Common myeloid progenitor, CD34-positive (primary cell): ENCODE measurements around the gene HEATR3.
A peak's percentile ranks its signal among the peaks of the same experiment; 100 is the strongest.

ENCODE experiments used
- CTCF ChIA-PET: fragments of 350-600 bp; sonication (Branson Sonifier 250); formaldehyde crosslinking; loops from one replicate; lab custom pipeline; 2021; ENCODE audit warnings: antibody characterized with exemption; lab: Charles Lee
- POLR2A ChIA-PET: fragments of 350-600 bp; sonication (Branson Sonifier 250); formaldehyde crosslinking; loops from one replicate; lab custom pipeline; 2021; ENCODE audit warnings: antibody characterized with exemption; lab: Charles Lee
- DNase-seq, 3 donors: peaks; one replicate each; pipeline versions ENCODE4 v3.0.0 to v3.0.0-alpha.2; 2013
- H3K27ac ChIP-seq, 2 experiments: 1 replicate in 1 of 2; 2 replicates in 1 of 2; pipeline ENCODE4 v1.7.0; 2013; ENCODE audit warnings: inconsistent platforms in 2 of 2, low read length in 2 of 2, mild to moderate bottlenecking in 2 of 2, low read depth in 1 of 2, moderate library complexity in 1 of 2; ENCODE audit not compliant: severe bottlenecking in 2 of 2, insufficient read depth in 1 of 2, poor library complexity in 1 of 2
- H3K27me3 ChIP-seq, 5 experiments: replicated peaks in 2 of 5; 1 replicate in 3 of 5; 2 replicates in 2 of 5; pipeline versions ENCODE4 v1.6.1 to v1.7.0; 2013; ENCODE audit warnings: low read length in 4 of 5, mild to moderate bottlenecking in 2 of 5, moderate library complexity in 2 of 5, inconsistent platforms in 1 of 5; ENCODE audit not compliant: insufficient read depth in 5 of 5, control insufficient read depth in 4 of 5
- H3K36me3 ChIP-seq, 4 experiments: 1 replicate in 2 of 4; 2 replicates in 2 of 4; pipeline versions ENCODE4 v1.6.1 to v1.7.0; 2013; ENCODE audit warnings: low read length in 3 of 4, control low read depth in 1 of 4, mild to moderate bottlenecking in 1 of 4; ENCODE audit not compliant: control insufficient read depth in 4 of 4, insufficient read depth in 4 of 4
- H3K4me1 ChIP-seq, 4 experiments: 1 replicate in 3 of 4; 2 replicates in 1 of 4; pipeline versions ENCODE4 v1.6.1 to v1.7.1; 2013; ENCODE audit warnings: low read length in 3 of 4, mild to moderate bottlenecking in 3 of 4, control low read depth in 1 of 4, inconsistent platforms in 1 of 4, moderate library complexity in 1 of 4; ENCODE audit not compliant: control insufficient read depth in 4 of 4, insufficient read depth in 4 of 4; ENCODE audit errors: control extremely low read depth in 1 of 4
- H3K4me3 ChIP-seq, 7 experiments: 1 replicate in 4 of 7; 2 replicates in 3 of 7; pipeline versions ENCODE4 v1.5.1 to v1.7.0; 2013; ENCODE audit warnings: mild to moderate bottlenecking in 7 of 7, low read length in 6 of 7, moderate library complexity in 6 of 7, inconsistent platforms in 2 of 7, low read depth in 2 of 7, control low read depth in 1 of 7; ENCODE audit not compliant: insufficient read depth in 4 of 7, control insufficient read depth in 1 of 7; ENCODE audit errors: extremely low read depth in 1 of 7
- H3K9me3 ChIP-seq, 5 experiments: 1 replicate in 4 of 5; 2 replicates in 1 of 5; pipeline versions ENCODE4 v1.6.1 to v1.7.1; 2013; ENCODE audit warnings: low read length in 4 of 5, mild to moderate bottlenecking in 2 of 5, inconsistent platforms in 1 of 5, low read depth in 1 of 5, moderate library complexity in 1 of 5; ENCODE audit not compliant: control insufficient read depth in 4 of 5, insufficient read depth in 2 of 5; ENCODE audit errors: control extremely low read depth in 1 of 5
- WGBS: methylation state at CpG from one replicate; pipeline ENCODE4 v1.1.5; 2013; ENCODE audit not compliant: insufficient coverage; 5-methylcytosine and 5-hydroxymethylcytosine counted together

The HEATR3 gene

DNA sequence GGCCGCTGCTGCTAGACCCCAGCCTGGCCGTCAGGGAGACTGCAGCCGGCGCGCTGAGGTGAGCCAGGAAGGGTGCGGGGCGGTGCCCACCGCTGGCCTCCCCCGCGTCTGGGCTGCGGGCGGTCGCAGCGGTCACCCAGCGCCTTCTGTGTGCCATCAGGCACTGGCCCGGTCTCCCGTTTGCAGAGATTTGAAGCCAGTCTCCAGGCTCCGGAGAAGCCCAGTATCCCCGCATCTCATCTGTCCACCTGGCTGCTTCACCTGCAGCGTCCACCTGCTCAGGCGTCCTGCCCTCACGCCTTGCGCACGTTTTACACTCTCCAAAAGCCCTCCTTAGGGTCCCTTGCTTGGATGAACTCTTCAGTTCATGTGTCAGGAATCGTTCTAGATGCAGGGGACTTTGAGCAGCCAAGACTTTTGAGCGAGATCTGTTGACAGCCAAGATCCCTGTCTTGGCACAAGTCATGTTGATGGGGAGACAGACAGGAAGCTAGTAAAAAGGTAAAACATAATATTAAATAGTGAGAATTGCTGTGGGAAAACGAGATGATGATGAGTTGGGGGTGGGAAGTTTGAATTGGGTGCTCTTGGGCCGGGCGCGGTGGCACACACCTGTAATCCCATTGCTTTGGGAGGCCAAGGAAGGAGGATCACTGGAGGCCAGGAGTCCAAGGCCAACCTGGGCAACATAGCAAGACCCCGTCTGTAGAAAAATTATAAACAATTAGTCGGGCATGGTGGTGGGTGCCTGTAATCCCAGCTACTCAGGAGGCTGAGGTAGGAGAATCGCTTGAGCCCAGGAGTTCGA is 916 bp downstream of the HEATR3 start:
- no peaks in the 10 kb centered on the region for H3K9me3 ChIP-seq
- WGBS, result 27% methylated on average over 33 of the region's 34 CpGs
- CTCF ChIA-PET, result interaction anchor here (0.7 to 7.9 kb wide), 22 partner anchors 11 to 606 kb away, joined by 3 to 98 read pairs (median 4); partner anchors contain the start of gene CNEP1R1
- H3K27me3 ChIP-seq, result no peaks in the 10 kb centered on the region
- no peak overlapping the region for H3K27ac ChIP-seq
- POLR2A ChIA-PET, result no interaction called here
- peak overlapping the region; percentile 80 to 91 (median 83) for H3K4me3 ChIP-seq
- H3K4me1 ChIP-seq, result peaks cover 1 to 23% (median 20%) of the 10 kb centered on the region in 4 experiments
- DNase-seq, result no peak
- peaks cover 0 to 24% (median 6%) of the 10 kb centered on the region in 4 experiments for H3K36me3 ChIP-seq

DNA sequence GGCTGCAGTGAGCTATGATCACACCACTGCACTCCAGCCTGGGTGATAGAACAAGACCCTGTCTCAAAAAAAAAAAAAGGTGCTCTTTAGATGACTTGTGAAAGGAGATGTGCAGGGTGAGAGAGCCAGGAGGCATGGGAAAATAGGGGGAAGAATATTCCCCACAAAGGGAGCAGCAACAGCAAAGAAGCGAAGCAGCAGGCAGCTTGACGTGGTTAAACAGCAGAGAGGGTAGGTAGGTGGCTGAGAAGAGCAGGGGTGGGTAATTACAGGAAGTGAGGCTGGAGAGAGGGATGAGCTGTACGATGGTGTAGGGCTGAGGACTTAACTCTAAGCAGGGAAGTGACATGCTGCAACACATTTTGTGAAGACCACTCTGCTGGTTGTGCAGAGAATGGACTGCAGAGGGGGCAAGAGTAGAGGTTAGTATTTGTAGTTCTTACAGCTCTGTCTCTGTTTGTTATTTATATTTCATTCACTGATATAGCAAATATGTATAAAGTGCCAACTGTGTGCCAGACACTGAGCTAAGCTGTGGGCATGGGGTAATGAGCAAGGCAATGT is 1.6 kb downstream of the HEATR3 start:
- Histone ChIP-seq H3K27ac (no peak overlapping the region), H3K9me3 (no peaks in the 10 kb centered on the region), H3K27me3 (no peaks in the 10 kb centered on the region), H3K36me3 (peaks cover 0 to 25% (median 6%) of the 10 kb centered on the region in 4 experiments), H3K4me3 (peak overlapping the region in 3 of 7 experiments; percentile 34 to 84 (median 80)), H3K4me1 (peaks cover 1 to 23% (median 20%) of the 10 kb centered on the region in 4 experiments)
- peak; percentile 71 to 85 (median 81) for DNase-seq
- 38% methylated on average over 3 of the region's 3 CpGs for WGBS
- POLR2A ChIA-PET, result interaction anchor here (2.1 kb wide), 1 partner anchor 143 kb away, joined by 8 read pairs; no protein-coding TSS in a partner anchor
- CTCF ChIA-PET, result interaction anchor here (0.7 to 7.9 kb wide), 24 partner anchors 11 to 606 kb away, joined by 3 to 98 read pairs (median 4); partner anchors contain the start of gene CNEP1R1

DNA sequence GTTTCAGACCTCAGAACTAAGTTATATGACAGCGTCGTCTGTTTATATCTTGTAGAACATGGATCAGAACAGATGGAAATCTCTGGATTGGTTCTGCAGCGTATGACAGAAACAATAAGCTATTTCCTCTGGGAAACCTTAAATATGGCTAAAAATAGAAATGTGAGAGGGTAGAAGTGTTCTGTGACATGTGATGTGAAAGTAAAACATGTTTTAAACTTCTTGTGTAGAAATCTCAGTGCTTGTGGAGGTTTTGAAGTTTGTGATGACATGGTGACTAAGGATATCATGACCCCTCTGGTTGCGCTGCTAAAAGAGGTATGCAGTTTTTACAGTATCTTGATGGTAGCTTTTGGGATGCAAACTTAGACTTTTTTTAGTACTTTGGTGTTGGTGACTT is 2.8 kb downstream of the HEATR3 start:
- Histone ChIP-seq H3K36me3 (peaks cover 0 to 35% (median 9%) of the 10 kb centered on the region in 4 experiments), H3K4me3 (no peak overlapping the region), H3K9me3 (no peaks in the 10 kb centered on the region), H3K27me3 (no peaks in the 10 kb centered on the region), H3K4me1 (peaks cover 1 to 23% (median 20%) of the 10 kb centered on the region in 4 experiments), H3K27ac (no peak overlapping the region)
- CTCF ChIA-PET, result interaction anchor here (0.9 to 7.9 kb wide), 5 partner anchors 24 to 143 kb away, joined by 3 to 98 read pairs (median 5); partner anchors contain the start of gene CNEP1R1
- 80% methylated on average over 1 of the region's 4 CpGs for WGBS
- POLR2A ChIA-PET, result interaction anchor here (2.1 kb wide), 1 partner anchor 142 kb away, joined by 8 read pairs; no protein-coding TSS in a partner anchor
- no peak for DNase-seq

DNA sequence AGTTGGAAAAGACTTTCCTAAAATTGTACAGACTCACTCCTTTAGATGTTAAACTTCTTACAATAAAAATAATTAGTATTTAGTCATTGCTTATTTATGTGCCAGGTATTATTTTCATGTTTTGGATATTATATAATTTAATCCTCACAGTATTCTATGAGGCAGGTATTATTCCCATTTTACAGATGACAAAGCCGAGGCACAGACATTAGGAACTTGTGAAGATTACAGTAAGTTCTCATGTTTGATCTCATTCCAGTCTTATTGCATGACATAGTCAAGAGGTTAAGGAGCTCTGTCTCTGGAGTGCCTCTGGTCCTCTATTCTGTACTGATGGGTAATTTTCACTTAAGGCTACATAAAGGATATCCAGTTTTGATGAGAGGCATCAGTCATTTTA is 3.3 kb downstream of the HEATR3 start:
- no peak overlapping the region for H3K4me3 ChIP-seq
- POLR2A ChIA-PET, result interaction anchor here (0.6 to 2.1 kb wide), 2 partner anchors 10 to 142 kb away, joined by 3 to 8 read pairs; no protein-coding TSS in a partner anchor
- 100% methylated on average over 1 of the region's 1 CpG for WGBS

DNA sequence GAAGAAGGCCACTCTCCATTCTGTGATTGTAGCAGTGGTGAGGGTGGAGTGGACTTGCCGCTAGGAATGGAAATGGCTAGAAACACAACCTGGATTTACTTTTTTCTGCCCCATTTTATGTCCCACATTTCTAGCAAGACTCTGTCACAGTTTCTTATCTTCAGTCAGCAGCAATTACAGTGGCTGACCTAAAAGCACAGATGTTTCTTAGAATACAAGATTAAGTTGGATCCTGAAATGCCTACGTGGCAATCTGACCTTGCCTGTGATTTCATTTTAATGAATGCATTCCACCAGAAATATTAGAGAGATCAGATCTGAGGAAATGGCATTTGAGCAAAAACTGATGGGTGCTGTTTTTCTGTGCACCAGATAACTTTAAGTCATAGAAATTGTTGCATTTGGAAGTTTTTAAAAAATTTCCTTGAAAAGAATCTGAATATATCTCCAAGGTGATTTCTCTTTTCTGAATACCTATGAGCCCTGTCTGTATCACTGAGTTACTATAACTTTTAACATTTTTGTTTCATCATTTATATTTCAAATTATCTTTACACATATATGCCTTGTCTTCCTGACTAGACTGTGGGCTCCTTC is 5.4 kb downstream of the HEATR3 start:
- CTCF ChIA-PET, result interaction anchor here (7.9 kb wide), 1 partner anchor 141 kb away, joined by 98 read pairs; no protein-coding TSS in a partner anchor

More for the DNA sequence above, 3.3 kb downstream of the HEATR3 start:
- Histone ChIP-seq H3K27me3 (no peaks in the 10 kb centered on the region), H3K4me1 (peaks cover 1 to 23% (median 20%) of the 10 kb centered on the region in 4 experiments), H3K36me3 (peaks cover 0 to 35% (median 9%) of the 10 kb centered on the region in 4 experiments), H3K27ac (no peak overlapping the region), H3K9me3 (no peaks in the 10 kb centered on the region)
- CTCF ChIA-PET, result interaction anchor here (0.9 to 7.9 kb wide), 5 partner anchors 24 to 143 kb away, joined by 3 to 98 read pairs (median 5); partner anchors contain the start of gene CNEP1R1
- no peak for DNase-seq

DNA sequence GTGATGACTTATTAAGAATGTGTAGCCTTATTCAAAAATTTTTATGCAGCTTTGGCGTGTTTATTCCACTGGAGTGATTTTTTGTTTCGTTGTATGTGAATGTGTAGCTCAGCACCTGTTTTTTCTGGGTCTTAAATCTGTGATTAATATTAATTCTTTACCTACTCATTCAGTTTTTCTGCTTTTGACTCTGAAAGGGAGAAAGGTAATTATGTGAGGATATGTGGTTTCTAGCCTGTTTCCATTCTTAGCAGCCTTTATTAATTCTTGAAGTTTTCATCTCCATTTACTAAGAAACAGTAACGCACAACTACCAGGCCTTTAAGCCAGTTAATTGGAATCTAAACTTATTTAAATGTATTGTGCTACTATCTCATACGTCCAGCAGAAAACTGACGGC is 7.0 kb downstream of the HEATR3 start:
- H3K27ac ChIP-seq, result no peak overlapping the region
- POLR2A ChIA-PET, result no interaction called here
- 100% methylated on average over 2 of the region's 5 CpGs for WGBS
- DNase-seq, result no peak
- H3K27me3 ChIP-seq, result no peaks in the 10 kb centered on the region
- peaks cover 4 to 41% (median 15%) of the 10 kb centered on the region in 4 experiments for H3K36me3 ChIP-seq
- H3K4me1 ChIP-seq, result peaks cover 1 to 6% (median 5%) of the 10 kb centered on the region in 4 experiments
- no peak overlapping the region for H3K4me3 ChIP-seq
- H3K9me3 ChIP-seq, result no peaks in the 10 kb centered on the region
- CTCF ChIA-PET, result interaction anchor here (1.1 kb wide), 1 partner anchor 284 kb away, joined by 3 read pairs; no protein-coding TSS in a partner anchor

More for the DNA sequence above, 5.4 kb downstream of the HEATR3 start:
- Histone ChIP-seq H3K36me3 (peaks cover 0 to 39% (median 11%) of the 10 kb centered on the region in 4 experiments), H3K4me3 (peak overlapping the region in 1 of 7 experiments; percentile 5), H3K4me1 (peaks cover 1 to 20% (median 18%) of the 10 kb centered on the region in 4 experiments), H3K27ac (peak overlapping the region in 1 of 2 experiments; percentile 0), H3K27me3 (no peaks in the 10 kb centered on the region), H3K9me3 (no peaks in the 10 kb centered on the region)
- DNase-seq, result peak; percentile 39 to 80 (median 59)
- POLR2A ChIA-PET, result no interaction called here
- WGBS, result no CpG with 5 or more reads among the region's 2 CpGs
